ENCODE measurements around the gene ARL15. TPM values are rescaled to one million over a fixed set of nuclear protein-coding genes. Genes with fewer than 3 reads are reported as not detected.

Gene ARL15
- total RNA-seq, 1 experiment from 2014 or later: 18.3 TPM

- Histone ChIP-seq H3K27me3 (replicated peaks; ENCODE audit: insufficient read depth, low read depth, low read length, poor library complexity) (no peaks in the 10 kb centered on the region), H3K27ac (ENCODE audit: low read depth, low read length, poor library complexity, severe bottlenecking) (no peak overlapping the region), H3K4me3 (ENCODE audit: low read depth, low read length, poor library complexity, severe bottlenecking) (no peak overlapping the region), H3K9me3 (ENCODE audit: low read depth, low read length, poor library complexity, severe bottlenecking) (no peaks in the 10 kb centered on the region), H3K4me1 (ENCODE audit: insufficient read depth, low read length, poor library complexity, severe bottlenecking) (no peaks in the 10 kb centered on the region), H3K36me3 (ENCODE audit: insufficient read depth, low read length, poor library complexity, severe bottlenecking) (no peaks in the 10 kb centered on the region)
- no TSS peak for BruUV-seq (replicated peaks)
- no peak for DNase-seq (ENCODE audit: low spot score)
- ChIA-PET POLR2A (ENCODE audit: low non-redundant PET) (no interaction called here), CTCF (no interaction called here)
- TF ChIP-seq CTCF (conservative IDR thresholded peaks at IDR 0.05; ENCODE audit: low read depth, low read length): no peak
- no peak for TF ChIP-seq EZH2 (IDR thresholded peaks at IDR 0.05; ENCODE audit: borderline replicate concordance, low read depth, low read length, poor library complexity, severe bottlenecking)
- intact Hi-C loops (cut with micrococcal nuclease; ENCODE audit: unreplicated experiment): loop anchor here (10.0 kb wide), 1 partner anchor 167 kb away; no protein-coding TSS in a partner anchor
Measured at GRCh38 chr5:54317511-54318260, 7.3 kb upstream of the ARL15 start.

- H3K27me3 ChIP-seq (replicated peaks; ENCODE audit: insufficient read depth, low read depth, low read length, poor library complexity): no peaks in the 10 kb centered on the region
- POLR2A ChIA-PET (ENCODE audit: low non-redundant PET): no interaction called here
- intact Hi-C loops (cut with micrococcal nuclease; ENCODE audit: unreplicated experiment): loop anchor here (10.0 kb wide), 1 partner anchor 169 kb away; no protein-coding TSS in a partner anchor
- no peak for DNase-seq (ENCODE audit: low spot score)
- BruUV-seq (replicated peaks): no TSS peak
- H3K4me3 ChIP-seq (ENCODE audit: low read depth, low read length, poor library complexity, severe bottlenecking): no peak overlapping the region
- no peak for TF ChIP-seq EZH2 (IDR thresholded peaks at IDR 0.05; ENCODE audit: borderline replicate concordance, low read depth, low read length, poor library complexity, severe bottlenecking)
- H3K27ac ChIP-seq (ENCODE audit: low read depth, low read length, poor library complexity, severe bottlenecking): no peak overlapping the region
- CTCF ChIA-PET: no interaction called here
- no peaks in the 10 kb centered on the region for H3K9me3 ChIP-seq (ENCODE audit: low read depth, low read length, poor library complexity, severe bottlenecking)
- H3K36me3 ChIP-seq (ENCODE audit: insufficient read depth, low read length, poor library complexity, severe bottlenecking): no peaks in the 10 kb centered on the region
- no peaks in the 10 kb centered on the region for H3K4me1 ChIP-seq (ENCODE audit: insufficient read depth, low read length, poor library complexity, severe bottlenecking)
Measured at GRCh38 chr5:54315736-54316528, 5.6 kb upstream of the ARL15 start.

- no peak overlapping the region for H3K27ac ChIP-seq (ENCODE audit: low read depth, low read length, poor library complexity, severe bottlenecking)
- no peak for DNase-seq (ENCODE audit: low spot score)
- no TSS peak for BruUV-seq (replicated peaks)
- TF ChIP-seq EZH2 (IDR thresholded peaks at IDR 0.05; ENCODE audit: borderline replicate concordance, low read depth, low read length, poor library complexity, severe bottlenecking) (no peak), CTCF (conservative IDR thresholded peaks at IDR 0.05; ENCODE audit: low read depth, low read length) (no peak)
- no peaks in the 10 kb centered on the region for H3K27me3 ChIP-seq (replicated peaks; ENCODE audit: insufficient read depth, low read depth, low read length, poor library complexity)
- POLR2A ChIA-PET (ENCODE audit: low non-redundant PET): no interaction called here
- H3K4me3 ChIP-seq (ENCODE audit: low read depth, low read length, poor library complexity, severe bottlenecking): no peak overlapping the region
- H3K4me1 ChIP-seq (ENCODE audit: insufficient read depth, low read length, poor library complexity, severe bottlenecking): no peaks in the 10 kb centered on the region
- no peaks in the 10 kb centered on the region for H3K36me3 ChIP-seq (ENCODE audit: insufficient read depth, low read length, poor library complexity, severe bottlenecking)
- CTCF ChIA-PET: no interaction called here
- H3K9me3 ChIP-seq (ENCODE audit: low read depth, low read length, poor library complexity, severe bottlenecking): no peaks in the 10 kb centered on the region
- intact Hi-C loops (cut with micrococcal nuclease; ENCODE audit: unreplicated experiment): loop anchor here (10.0 kb wide), 1 partner anchor 171 kb away; no protein-coding TSS in a partner anchor
Measured at GRCh38 chr5:54313311-54314270, 3.2 kb upstream of the ARL15 start.
